Measurements from ENCODE around the gene CACTIN.
"Not testable (repeated sequence)": the region's sequence is repeated elsewhere in the genome, so short reads cannot be mapped to it uniquely, and the experiment has no call there.

The CACTIN gene

DNA sequence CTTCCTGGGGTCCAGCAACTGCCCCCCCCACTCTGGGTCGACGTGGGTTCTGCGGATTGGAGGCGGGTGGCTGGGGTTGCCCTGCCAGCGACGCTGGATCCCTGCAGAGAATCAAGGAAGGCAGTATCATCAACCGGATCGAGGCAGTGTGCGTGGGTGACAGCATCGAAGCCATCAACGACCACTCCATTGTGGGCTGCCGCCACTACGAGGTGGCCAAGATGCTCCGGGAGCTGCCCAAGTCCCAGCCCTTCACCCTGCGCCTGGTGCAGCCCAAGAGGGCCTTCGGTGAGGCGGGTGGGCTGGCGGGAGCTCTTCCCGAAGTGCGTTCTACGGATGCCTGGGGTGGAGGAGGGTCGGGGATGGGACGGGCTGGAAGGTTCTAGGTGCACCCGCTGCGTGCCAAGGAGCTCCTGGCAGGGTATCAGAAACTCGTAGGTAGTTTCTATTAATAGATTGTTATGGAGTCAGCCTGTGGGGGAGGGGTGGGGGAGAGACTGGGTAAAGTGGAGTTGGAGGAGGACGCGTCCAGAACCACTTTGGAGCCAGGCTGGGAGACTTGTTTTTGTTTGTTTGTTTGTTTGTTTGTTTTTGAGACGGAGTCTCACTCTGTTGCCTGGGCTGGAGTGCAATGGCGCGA lies 39.8 kb downstream of the CACTIN start:
- DNase-seq (ENCODE audit: low spot score): no peak

DNA sequence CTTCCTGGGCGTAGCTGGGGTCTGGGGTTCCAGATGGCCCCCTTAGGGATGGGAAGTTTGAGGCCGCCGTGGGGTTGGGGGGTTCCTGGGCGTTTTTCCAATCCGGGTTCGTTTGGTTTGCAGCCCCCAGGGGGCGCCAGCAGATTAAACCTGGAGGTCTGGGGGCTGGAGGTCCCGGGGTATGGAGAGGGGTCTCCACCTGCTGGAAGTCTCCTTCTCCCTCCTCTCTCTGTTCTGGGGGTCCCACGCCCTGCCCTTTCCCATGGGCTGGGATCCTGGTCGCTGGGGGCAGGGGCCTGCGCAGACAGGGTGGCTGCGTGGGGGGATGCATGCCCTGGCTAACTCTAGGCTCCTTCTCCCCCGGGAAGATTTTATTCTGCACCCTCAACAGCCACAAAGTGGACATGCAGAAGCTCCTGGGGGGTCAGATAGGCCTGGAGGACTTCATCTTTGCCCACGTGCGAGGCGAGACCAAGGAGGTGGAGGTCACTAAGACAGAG lies 40.4 kb downstream of the CACTIN start:
- DNase-seq (ENCODE audit: low spot score): no peak

DNA sequence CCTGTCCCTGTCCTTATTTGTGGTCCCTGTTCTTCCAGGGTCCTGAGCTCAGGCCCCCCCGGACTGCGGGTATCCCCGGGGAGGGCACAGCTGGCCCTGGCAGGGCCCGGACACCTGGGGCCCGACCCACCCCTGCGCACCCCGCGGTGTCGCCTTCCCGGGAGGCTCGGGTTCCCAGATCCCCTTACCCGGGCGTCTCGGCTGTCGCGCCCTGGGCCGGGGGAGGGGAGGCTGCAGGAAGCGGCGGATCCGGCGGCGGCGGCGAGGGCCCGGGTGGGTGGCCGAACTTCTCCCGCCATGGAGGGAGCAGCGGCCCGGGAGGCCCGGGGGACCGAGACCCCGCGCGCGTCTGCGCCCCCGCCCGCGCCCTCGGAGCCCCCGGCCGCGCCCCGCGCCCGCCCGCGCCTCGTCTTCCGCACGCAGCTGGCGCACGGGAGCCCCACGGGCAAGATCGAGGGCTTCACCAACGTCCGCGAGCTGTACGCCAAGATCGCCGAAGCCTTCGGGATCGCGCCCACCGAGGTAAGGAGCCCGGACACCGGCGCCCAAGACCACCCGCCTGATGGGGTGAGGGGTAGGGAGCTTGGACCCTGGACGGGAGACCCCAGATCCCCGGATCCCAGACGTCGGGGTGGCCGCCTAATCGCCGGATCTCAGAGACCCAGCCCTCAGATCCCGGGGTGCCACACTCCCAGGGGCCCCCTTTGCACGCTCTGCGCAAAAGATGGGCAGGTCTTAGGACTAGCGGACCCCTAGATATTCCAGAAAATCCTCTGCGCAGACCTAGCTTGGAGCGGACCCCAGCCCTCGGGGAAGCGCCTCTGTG lies 41.1 kb downstream of the CACTIN start, which contains the start of gene GIPC3:
Gene GIPC3 (plus strand): TSS at position 178 of the 826 bp plus-strand sequence. CDS start 120 bp downstream, at position 298.
- DNase-seq (ENCODE audit: low spot score): no peak

- not testable (repeated sequence) for DNase-seq (ENCODE audit: low spot score)
Observed at GRCh38 chr19:3584036-3584802, 42.4 kb downstream of the CACTIN start.

DNA sequence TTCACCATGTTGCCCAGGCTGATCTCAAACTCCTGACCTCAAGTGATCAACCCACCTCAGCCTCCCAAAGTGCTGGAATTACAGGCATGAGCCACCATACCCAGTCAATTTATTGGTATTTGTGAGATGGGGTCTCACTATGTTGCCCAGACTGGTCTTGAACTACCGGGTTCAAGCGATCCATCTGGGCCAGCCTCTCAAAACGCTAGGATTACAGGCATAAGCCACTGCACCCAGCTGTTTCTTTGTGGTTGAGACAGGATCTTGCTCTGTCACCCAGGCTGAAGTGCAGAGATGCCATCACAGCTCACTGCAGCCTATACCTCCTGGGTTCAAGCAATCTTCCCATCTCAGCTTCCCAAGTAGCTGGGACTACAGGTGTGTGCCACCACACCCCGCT lies 44.8 kb downstream of the CACTIN start:
- DNase-seq (ENCODE audit: low spot score): not testable (repeated sequence)

DNA sequence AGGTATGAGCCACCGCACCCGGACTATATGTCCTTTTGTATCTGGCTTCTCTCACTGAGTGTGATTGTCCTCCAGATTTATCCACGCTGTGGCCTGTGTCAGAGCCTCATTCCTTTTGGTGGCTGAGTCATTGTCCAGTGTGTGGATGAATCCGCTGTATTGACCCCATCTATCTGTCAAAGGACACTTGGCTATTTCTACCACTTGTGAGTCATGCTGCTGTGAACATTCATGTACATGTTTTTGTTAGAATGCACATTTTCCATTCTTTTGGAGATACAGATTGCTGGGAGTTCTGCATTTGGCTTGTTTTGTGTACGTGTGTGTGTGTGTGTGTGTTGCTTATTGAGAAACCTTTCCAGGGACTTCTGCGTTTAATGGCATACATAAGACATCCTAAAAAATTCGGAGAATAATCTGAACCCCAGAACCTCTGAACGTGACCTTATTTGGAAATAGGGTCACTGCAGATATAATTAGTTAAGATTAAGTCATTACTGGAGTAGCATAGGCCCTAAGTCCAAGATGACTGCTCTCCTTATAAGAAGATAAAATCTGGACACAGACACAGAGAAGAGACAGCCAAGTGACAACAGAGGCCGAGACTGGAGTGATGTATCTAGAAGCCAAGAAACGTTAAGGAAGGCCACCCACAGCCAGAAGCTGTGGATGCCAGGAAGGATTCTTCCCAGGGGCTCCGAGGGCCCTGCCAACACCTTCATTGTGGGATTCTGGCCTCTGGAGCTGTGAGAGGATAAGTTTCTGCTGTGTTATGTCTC lies 46.2 kb downstream of the CACTIN start:
- peak; percentile 89 for DNase-seq (ENCODE audit: low spot score)

- no peak for DNase-seq (ENCODE audit: low spot score)
Observed at GRCh38 chr19:3578390-3578789, 48.2 kb downstream of the CACTIN start.

GRCh38 chr19:3577723-3578344 lies 48.8 kb downstream of the CACTIN start:
- no peak for DNase-seq (ENCODE audit: low spot score)

GRCh38 chr19:3576696-3577443 lies 49.7 kb downstream of the CACTIN start:
- no peak for DNase-seq (ENCODE audit: low spot score)

- no peak for DNase-seq (ENCODE audit: low spot score)
Observed at GRCh38 chr19:3575949-3576673, 50.5 kb downstream of the CACTIN start.

DNA sequence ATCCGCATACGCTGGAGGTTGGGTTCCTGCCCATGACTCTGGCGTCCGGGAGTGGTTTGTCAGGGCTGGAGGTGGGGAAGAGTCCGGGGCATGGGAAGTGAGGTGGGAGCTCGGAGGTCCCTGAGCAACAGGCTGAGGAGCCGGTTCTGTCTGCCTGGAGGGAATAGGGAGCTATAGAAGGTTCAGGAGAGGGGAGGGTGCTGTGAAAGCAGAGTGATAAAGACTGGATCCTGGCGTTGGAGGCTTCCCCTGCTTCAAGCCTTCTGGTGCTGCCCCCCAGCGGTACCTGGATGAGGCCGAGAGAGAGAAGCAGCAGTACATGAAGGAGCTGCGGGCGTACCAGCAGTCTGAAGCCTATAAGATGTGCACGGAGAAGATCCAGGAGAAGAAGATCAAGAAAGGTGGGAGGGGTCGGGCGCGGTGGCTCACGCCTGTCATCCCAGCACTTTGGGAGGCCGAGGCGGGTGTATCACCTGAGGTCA lies 51.3 kb downstream of the CACTIN start:
- DNase-seq (ENCODE audit: low spot score): no peak

GRCh38 chr19:3573858-3574637 lies 52.5 kb downstream of the CACTIN start:
- peak; percentile 96 for DNase-seq (ENCODE audit: low spot score)

DNA sequence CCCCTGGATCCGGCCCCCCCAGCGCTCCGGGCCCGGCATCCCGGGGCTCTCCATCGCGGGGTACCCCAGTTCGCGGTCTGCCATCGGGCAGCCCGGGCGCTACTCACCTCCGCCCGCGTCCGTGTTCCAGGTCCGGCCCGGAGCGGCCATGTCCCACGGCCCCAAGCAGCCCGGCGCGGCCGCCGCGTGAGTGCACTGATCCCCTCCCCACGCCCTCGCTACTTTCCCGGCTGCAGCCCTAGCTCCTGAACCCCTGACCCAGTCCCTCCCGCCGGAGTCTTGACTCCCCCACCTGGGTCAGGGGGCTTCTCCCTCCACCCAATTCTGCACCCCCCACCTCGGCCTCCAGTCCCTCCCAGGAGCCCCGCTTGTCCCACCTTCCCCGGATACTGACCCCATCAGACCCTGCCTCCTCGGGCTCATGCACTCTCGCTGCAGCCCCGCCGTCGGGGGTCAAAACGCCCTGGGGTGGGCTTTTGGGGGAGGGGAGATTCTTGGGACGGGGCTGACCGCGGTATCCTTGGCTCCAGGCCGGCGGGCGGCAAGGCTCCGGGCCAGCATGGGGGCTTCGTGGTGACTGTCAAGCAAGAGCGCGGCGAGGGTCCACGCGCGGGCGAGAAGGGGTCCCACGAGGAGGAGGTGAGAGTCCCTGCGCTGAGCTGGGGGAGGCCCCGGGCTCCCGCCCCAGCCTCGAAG lies 53.3 kb downstream of the CACTIN start:
- no peak for DNase-seq (ENCODE audit: low spot score)

DNA sequence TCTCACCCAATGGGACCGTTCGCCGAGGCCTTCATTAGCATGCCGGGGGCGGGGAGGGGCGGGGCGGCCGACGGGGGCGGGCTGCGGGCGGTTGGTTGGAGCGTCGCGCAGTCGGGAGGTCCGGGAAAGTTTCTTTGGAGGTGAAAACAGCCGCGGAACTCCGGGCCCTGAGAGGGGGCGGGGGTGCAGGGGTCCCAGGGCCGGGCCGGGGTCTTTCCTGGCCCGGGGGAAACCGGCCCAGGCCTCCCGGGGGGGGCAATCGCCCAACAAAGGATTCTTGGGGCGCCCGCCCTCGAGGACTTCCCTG lies 53.8 kb downstream of the CACTIN start, which contains the start of gene HMG20B:
Gene HMG20B (plus strand): TSS at position 90 of the 307 bp plus-strand sequence. CDS start 366 bp downstream, outside the sequence.
- DNase-seq (ENCODE audit: low spot score): no peak

DNA sequence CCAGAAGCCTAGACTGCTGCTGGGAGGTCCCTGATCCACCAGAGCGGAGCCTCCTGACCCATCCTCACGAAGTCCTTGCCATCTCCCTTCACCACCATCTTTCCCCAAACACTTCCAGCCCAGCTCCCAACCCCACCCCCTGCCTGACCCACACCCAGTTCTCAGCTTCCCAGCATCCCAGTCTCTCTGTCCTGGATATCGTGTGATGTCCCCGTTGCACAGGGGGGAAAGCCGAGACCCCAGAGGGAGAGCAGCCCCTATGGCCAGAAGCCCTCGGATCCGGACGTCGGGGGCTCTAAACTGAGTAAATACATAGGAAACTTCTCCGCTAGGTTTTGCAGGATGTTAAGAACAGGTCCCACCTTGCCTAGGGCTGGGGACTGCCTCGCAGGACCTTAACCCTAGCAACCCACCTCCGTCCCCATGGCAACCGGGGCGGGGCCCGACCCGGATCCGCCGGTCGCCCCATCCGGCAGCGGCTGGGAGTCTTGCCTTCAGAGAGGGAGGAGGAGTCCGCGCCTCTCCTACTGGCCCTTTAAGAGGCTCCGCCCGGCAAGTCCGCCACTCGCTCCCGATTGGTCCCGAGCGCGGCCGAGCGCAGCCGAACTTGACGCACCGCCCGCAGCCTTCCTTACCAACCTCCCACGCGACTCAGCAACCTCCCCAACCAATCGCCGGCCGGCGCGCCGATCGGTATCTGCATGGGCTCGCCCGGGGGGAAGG lies 54.3 kb downstream of the CACTIN start:
- peak; percentile 98 for DNase-seq (ENCODE audit: low spot score)

- no peak for DNase-seq (ENCODE audit: low spot score)
Observed at GRCh38 chr19:3570606-3571011, 56.0 kb downstream of the CACTIN start.

- DNase-seq (ENCODE audit: low spot score): not testable (repeated sequence)
Observed at GRCh38 chr19:3570042-3570441, 56.5 kb downstream of the CACTIN start.
